ENCODE results near the gene ARHGAP26. TPM values are rescaled to one million over a fixed set of nuclear protein-coding genes. Genes with fewer than 3 reads are reported as not detected.
"Not testable (repeated sequence)": the region's sequence is repeated elsewhere in the genome, so short reads cannot be mapped to it uniquely, and the experiment has no call there.

The ARHGAP26 gene
- total RNA-seq, 1 donor from 2014 or later, result 7.4 TPM

DNA sequence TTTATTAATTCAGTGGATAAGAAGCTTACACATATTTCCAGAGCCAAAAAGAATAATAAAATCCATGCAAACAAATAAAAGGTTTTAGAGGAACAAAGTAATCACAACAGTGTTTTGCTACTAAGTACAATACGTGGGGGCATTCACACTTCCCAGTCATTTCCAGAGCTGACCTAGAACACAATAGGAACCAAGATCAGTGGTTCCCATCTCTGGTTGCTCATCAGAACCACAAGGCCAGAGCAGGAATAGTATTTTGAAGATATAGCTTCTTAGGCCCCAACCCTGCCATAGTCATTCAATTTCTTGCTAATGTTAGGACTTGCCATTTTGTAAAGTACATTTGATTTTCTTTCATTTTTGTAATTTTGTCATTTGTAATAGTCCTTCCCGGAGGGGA is 417.9 kb downstream of the ARHGAP26 start:
- DNase-seq (ENCODE audit: low spot score) (no peak), ATAC-seq (no peak)

DNA sequence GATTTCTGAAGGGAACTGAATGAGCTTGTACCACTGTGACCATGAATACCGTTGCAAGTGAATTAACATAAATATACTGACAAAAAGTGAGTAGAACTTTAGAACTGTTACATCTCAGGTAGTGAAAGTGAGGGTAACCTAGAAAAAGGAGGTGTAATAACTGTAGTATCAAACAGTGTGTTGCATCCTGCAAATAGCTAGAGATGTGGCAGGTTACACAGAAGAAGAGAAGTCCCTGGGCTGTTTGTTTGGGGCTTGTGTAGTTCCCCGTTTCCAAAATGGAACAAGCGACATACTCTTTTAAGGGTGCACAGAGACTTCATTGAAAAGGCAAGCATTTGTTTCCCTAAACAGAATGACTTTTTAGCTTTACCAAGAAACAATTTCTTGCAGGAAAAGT is 418.5 kb downstream of the ARHGAP26 start:
- ATAC-seq (no peak), DNase-seq (ENCODE audit: low spot score) (no peak)

DNA sequence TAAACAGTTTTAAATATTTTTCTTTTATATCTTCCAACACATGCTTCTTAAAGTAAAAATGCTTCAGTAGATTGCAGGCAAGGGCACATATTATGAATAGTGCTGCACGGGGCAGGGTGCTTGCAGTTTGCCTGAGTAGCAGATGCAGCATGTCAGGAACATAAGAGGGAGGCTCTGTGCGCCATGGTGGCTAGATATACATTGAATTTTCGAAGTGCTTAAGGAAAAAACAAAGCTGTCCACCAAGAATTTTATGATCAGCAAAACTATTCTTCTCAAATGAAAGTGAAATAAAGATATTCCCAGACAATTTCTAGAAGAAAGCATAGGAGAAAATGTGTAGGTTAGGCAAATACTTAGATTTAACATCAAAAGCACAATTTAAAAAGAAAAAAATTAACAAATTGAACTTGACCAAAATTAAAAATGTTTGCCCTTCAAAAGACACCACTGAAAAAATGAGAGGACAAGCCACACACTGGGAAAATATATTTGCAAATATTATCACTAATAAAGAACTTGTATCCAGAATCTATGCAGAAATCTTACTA is 420.2 kb downstream of the ARHGAP26 start:
- DNase-seq (ENCODE audit: low spot score) (no peak), ATAC-seq (no peak)

DNA sequence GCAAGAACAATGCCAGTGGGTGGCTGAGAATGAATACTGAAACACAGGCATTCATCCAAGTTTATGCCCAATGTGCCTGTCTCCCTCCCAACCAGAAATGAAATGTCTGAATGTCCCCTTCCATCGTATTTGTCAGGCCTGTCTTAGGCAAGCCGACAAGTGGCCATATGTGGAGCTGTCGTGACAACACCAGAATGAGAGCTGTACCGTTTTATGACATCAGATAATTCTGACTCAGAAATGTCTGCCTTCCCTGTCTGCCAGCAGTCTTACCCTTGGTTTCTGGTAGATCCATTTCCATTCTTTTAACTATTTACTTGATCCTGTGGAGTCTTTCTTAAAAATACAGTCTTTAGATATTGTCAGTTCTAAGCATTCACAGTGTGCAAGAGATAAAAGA is 421.5 kb downstream of the ARHGAP26 start:
- ATAC-seq, result no peak
- no peak for DNase-seq (ENCODE audit: low spot score)

DNA sequence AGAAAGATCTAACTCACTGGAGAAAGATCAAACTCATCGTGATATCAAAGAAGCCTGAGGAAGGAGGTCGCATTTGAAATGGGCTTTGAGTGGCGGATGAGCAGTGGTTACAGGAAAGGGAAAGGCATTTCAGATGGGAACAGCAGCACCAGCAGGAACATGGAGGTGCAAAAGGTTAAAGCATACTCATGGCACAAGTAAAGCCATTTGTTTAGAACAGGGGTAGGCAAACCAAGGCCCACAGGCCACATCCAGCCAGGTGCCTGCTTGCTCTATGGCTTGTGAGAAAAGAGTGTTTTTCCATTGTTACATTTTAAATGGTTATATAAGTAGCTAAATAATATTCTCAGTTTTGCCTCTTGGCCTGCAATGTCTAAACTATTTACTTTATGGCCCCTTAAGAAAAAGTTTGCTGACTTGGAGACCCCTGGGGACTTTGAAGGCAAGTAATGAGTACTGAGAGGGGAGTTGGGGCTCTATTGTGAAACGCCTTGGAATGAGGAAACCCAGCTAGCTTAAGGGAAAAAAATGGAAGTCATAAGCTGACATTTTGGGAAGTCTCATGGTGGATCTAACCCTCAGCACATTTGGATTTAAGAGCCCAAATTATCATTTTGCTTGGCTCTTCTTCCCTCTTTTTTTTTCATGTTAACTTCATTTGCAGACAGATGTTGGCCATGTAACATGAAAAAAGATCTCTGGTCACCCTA is 422.2 kb downstream of the ARHGAP26 start:
- no peak for DNase-seq (ENCODE audit: low spot score)
- no peak for ATAC-seq

DNA sequence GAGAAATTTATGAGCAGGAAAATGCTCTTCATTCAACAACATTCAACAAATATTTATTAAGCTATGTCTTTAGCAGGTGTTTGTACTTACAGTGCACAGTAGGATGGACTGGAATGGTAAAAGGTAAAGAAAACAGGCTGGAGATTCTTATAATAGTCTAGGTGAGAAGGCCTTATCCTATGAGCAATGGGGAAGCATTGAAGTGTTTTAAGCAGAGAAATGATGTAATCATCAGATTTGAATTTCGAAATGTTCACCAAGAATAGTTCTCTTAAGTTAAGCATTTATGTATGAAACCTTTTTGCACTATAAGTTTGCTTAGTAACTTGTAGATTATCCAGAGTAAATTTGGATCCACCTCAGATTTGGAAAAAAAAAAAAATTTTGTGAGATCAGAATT is 424.0 kb downstream of the ARHGAP26 start:
- no peak for ATAC-seq
- DNase-seq (ENCODE audit: low spot score), result no peak

DNA sequence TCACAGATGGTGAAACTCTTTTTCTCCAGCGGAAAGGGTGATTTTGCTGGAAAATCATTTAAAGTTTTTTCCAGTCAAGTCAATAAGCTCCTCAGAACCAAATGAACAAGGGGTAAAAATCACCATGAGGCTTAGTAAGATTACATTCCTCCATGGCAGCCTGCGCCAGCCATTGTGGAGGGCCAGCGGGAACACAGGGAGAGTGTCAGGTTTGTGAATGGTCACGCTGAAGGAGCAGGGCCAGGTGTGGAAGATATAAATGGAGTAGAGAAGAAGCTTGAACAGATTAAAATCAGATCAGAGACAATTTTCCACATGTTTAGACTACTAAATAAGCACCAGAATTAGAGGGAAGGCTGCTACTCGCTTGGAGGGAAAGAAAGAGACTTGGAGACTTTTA is 424.5 kb downstream of the ARHGAP26 start:
- DNase-seq (ENCODE audit: low spot score) (no peak), ATAC-seq (no peak)

DNA sequence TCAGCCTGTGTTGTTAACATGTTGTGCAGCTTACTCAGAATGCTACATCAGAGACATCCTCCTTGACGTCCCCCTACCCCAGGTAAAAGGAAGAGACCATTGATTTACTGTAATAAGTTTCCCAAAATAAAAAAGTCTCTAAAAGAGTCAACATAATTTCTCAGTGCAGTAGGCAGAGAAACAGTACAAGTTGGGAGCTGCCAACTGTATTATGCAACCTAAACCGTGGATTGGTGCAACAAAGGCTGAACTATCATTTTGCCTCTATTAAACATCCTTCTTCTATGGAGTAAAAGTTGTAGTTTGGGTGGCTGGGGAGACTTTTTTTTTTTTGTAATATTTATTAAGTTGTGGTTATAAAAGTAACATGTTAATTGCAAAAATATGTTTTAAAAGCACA is 425.3 kb downstream of the ARHGAP26 start:
- peak; percentile 89 for ATAC-seq
- DNase-seq (ENCODE audit: low spot score), result no peak

DNA sequence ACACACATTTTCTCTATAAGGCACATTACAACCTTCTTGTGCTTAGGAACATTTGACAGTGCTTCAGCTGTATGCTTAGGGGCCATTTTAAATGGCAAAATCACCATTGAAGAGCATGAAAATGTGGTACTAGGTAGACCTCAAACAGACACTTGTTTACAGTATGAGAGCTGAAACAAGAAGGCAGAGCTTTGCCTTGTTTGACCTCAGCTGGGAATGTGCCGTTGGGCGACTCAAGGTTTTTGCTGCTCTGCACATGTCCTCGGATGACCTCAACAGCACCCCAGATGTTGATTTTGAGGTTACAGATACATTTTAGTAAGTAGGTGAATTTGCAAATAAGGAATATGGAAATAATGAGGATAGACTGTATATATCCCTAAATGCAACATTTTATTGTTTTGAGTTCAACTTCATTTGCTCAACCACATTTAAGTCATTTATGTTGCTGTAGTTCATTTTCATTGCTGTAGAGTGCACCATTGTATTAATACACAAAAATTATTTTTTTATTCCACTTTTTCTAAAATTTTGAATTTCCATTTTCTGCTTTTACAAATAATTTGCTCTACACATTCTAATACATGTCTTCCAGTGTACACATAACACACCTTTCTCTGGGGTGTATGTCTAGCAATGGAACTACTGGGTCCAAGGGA is 426.6 kb downstream of the ARHGAP26 start:
- ATAC-seq (no peak), DNase-seq (ENCODE audit: low spot score) (no peak)

DNA sequence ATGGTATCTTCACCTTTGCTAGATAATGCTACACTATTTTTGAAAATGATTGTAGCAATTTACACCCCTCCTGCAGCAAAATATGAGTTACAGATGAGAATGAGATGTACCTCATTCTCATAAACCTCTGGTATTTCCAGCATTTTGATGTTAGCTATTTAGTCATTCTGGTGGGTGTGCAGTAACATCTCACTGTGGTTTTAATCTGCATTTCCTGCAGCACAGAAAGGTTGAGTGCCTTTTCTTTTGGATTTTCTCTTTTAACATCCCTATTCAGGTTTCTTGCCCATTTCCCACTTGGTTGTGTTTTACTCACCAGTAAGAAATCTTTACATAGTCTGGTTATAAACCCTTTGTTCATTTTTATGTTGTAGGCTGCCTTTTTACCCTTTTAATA is 427.1 kb downstream of the ARHGAP26 start:
- DNase-seq (ENCODE audit: low spot score), result no peak
- ATAC-seq, result no peak

DNA sequence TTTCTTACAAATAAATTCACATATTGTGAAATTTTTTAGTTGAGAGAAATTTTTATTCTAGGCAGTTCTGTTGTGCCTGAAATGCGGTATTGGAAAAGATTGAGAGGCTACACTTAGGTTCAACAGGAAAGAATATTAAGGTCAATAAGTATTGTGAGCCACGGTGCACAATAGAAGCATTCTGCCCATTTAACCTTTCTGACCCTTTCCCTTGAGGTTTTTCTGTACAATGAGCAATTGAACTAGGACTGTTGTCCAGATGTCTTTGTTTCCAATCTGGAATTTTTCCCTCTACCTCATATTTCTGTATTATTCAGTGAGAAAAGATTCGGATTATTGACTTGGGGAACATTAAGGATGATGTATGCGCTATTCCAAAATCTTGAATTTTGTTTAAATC is 428.2 kb downstream of the ARHGAP26 start:
- ATAC-seq, result no peak
- DNase-seq (ENCODE audit: low spot score), result no peak

DNA sequence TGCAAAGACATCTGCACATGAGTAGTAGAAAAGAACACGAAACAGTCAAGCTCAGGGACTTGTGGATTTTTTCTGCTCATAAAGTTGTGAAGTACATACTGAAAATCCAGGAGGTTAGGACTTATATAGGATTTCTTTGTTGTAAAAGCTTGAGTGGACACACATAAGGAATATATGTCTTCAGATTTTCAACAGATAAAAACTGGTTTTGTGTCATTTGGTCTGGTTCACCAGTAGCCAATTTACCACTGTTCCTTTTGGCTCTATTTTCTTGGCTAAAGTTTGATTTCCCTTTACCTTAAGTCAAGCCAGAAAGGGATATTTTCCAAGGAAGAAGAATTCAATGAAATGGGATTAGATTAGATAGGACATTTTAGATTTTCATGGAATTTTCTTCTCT is 429.0 kb downstream of the ARHGAP26 start:
- ATAC-seq, result no peak

DNA sequence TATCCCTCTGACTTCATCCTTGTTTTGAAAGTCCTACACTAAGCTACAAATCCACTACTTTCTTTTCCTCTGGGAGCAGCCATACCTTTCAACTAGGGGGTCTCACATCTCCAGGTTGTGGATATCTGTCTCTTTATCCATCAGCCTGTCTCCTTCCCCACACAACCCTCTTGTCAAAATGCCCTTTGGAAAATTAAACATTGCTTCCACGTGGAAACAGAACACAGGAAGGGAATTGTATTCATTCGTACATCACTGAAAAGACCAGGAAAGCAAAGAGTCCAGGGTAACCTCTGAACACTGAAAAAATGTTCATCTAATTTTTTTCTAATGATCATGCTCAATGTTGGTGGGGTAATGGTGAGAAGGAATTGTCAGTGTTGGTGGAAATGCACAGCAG is 429.7 kb downstream of the ARHGAP26 start:
- DNase-seq (ENCODE audit: low spot score), result no peak
- ATAC-seq, result peak; percentile 70

More for the DNA sequence above, 429.0 kb downstream of the ARHGAP26 start:
- no peak for DNase-seq (ENCODE audit: low spot score)

DNA sequence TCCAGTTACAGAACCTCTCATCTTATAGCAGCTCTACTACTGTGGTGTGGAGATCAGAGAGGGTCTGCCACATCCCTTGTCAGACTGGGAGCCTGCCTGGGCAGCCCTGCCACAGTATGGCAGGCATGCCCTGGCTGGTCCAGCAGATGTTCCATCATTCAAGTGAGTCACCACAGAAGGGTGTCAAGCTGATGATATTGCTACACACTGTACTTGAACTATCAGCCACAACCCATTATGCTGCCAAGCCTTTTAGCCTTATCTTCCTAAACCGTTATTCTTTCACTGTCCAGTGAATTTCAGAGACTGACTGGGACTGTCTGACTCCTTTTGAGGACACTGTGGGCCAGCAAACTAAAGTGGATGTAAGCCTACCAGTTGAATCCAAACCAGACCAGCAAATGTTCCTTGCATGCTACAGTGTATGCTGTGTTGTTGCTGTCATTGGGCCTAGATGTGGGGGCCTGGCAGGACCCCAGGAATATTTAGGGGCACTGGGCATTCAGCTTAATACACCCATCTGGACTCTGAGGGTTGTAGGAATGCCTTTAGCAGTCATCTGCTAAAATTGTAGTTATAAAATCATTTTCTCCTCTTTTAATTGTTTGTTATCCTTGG is 430.7 kb downstream of the ARHGAP26 start:
- ATAC-seq (peak; percentile 61), DNase-seq (ENCODE audit: low spot score) (no peak)

DNA sequence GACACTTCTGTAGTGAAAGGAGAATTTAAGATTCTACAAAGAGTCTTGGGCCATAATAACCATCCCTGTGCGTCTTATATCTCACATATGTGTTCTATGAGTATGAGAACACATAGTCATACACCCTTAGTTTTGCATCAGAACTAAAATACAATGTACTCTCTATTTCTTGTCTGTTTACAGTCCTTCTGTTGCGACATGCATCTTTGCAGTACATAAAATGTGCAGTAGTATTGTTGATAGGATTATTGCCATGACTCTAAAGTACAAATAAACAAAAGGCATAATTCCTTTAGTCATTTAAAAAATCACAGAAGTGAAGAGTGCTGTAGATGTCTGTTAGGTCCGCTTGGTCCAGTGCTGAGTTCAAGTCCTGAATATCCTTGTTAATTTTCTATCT is 431.4 kb downstream of the ARHGAP26 start:
- DNase-seq (ENCODE audit: low spot score) (no peak), ATAC-seq (peak; percentile 31)

DNA sequence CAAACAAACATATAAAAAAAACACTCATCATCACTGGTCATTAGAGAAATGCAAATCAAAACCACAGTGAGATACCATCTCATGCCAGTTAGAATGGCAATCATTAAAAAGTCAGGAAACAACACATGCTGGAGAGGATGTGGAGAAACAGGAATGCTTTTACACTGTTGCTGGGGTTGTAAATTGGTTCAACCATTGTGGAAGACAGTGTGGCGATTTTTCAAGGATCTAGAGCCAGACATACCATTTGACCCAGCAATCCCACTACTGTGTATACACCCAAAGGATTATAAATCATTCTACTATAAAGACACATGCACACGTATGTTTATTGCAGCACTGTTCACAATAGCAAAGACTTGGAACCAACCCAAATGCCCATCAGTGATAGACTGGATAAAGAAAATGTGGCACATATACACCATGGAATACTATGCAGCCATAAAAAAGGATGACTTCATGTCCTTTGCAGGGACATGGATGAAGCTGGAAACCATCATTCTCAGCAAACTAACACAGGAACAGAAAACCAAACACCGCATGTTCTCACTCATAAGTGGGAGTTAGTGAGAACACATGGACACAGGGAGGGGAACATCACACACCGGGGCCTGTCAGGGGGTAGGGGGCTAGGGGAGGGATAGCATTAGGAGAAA is 433.3 kb downstream of the ARHGAP26 start:
- not testable (repeated sequence) for ATAC-seq; DNase-seq (ENCODE audit: low spot score)

DNA sequence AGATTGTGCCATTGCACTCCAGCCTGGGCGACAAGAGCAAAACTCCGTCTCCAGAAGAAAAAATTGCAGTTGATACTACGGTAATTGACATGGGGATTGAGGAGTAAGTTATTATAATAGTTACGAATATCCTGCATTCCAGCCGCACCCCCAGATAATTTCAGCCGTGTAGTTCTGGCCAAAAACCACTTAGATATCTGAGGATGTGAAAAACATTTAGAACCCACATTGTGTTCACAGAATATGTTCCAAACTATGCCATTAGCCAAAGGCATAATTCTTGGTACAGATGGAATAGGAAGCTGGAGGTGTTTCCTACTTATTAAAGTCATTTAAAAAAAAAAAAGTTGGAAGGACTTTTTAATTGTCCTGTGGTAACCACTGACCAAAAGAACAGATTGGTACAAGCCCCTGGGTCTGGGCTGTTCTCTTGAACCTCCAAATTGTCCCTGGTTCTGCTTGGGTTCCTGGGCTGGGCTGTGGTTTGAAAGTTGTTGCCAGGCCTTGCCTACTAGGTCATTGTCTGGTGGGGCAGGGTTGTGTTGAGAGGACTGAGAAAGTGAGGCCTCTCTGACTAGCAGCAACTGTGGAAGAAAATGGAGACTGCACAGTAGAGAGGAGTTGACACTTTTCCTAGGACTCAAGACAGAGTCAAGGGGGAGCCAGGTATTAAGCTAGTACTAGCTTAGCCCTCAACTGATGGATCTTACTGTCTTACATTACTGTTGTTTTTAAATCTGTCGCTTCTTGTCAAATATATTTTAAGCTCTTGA is 434.5 kb downstream of the ARHGAP26 start:
- DNase-seq (ENCODE audit: low spot score) (no peak), ATAC-seq (no peak)

DNA sequence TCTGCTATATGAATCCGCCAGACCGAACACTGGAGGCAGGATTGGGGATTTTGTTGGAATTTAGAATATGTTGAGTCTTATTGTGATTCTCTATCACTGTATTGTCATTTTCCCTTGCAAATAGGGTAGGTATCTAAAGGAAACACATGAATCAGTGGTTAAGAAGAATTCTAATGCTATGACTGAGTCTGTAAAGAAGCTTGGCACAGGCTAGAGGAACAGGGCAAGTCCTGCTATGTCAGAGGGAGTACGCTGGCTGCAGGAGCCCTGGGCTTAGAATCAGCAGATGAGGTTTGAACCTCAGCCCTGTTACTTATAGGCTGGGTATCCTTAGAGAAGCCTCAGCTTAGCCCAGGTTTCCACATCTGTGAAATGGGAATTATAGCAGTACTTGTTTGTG is 435.2 kb downstream of the ARHGAP26 start:
- ATAC-seq (no peak), DNase-seq (ENCODE audit: low spot score) (no peak)

DNA sequence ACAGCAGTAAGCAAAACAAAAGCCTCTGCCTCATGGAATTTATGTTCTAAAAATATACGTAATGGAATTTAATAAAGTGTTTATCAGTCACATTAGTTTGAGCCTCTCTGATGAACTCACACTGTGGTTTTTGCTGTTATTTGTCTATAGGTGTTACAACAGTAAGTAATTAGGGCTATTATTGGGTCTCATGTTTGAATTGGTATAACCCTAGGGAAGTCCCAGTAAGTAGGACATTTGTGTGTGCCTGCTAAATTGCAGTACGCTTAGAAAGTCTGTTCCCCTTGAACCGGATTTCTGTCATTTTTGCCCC is 435.7 kb downstream of the ARHGAP26 start:
- ATAC-seq (no peak), DNase-seq (ENCODE audit: low spot score) (no peak)

DNA sequence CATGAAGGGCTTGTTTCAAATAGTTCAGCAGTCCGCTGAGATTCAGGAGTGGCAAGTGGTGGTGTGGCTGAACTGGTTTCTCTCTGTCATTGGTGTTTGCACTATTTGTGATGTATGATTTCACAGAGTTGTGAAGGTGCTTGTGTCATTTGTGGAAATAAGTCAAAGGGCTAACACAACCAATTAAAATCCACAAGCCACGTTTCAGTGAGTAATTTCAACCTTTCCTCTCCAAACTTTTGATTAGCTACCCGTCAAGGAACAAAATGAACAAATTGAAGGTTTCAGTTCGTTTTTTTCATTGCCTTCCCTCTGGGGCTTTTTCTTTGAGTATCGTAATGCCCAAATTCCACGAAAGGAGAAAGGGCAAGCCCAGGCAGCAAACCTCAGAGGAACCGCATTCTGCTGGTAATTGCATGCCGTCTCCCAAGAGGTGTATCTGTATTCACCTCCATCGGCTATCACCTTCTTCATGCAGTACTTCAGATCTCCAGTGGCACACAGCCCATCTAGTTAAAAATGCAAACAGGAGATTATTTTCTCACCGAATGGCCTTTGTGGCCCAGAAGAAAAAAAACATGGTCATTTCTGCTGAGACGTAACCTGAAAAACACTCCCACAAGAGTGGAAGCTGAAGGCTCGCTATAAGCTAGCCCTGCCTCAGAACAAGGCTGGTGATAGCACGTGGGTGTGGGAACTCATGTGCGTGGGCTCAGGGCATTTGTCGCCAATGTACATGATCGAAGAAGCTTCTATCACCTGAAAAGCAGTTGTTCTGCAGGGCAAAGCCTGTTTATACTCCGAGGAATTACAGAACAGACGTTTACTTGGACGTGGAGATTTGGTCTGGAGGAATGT is 436.2 kb downstream of the ARHGAP26 start:
- no peak for DNase-seq (ENCODE audit: low spot score)
- no peak for ATAC-seq
